Thyroid gland (tissue), 4 donors: Measurements from ENCODE around the gene EIF2S2. TPM values are rescaled to one million over a fixed set of nuclear protein-coding genes. Genes with fewer than 3 reads are reported as not detected.
A peak's percentile ranks its signal among the peaks of the same experiment; 100 is the strongest.

Experiments
- DNase-seq, 2 donors: peaks; one replicate each; pipeline ENCODE4 v3.0.0-alpha.2; 2019
- H3K27ac ChIP-seq, 3 donors: fragments of 200-600 bp; sonication (generic); 1 replicate in 2 of 3; 2 replicates in 1 of 3; pipeline ENCODE4 v1.5.1; 2016 to 2019; ENCODE audit warnings: mild to moderate bottlenecking in 1 of 3, moderate library complexity in 1 of 3
- H3K27me3 ChIP-seq: fragments of 200-600 bp; sonication (generic); one replicate; pipeline ENCODE4 v1.5.1; 2019
- H3K36me3 ChIP-seq, 2 donors: fragments of 200-600 bp; sonication (generic); one replicate each; pipeline ENCODE4 v1.5.1; 2016 to 2019
- H3K4me1 ChIP-seq, 2 donors: fragments of 200-600 bp; sonication (generic); one replicate each; pipeline ENCODE4 v1.5.1; 2017 to 2019
- H3K4me3 ChIP-seq, 3 donors: fragments of 200-600 bp; sonication (generic); replicated peaks in 1 of 3; 1 replicate in 2 of 3; 2 replicates in 1 of 3; pipeline ENCODE4 v1.5.1; 2016; ENCODE audit warnings: mild to moderate bottlenecking in 1 of 3
- H3K9me3 ChIP-seq: fragments of 200-600 bp; sonication (generic); one replicate; pipeline ENCODE4 v1.5.1; 2017
- POLR2A ChIP-seq, 2 donors: fragments of 450-650 bp; IDR thresholded peaks; one replicate each; pipeline ENCODE4 v1.6.1; 2017; ENCODE audit warnings: antibody characterized with exemption in 2 of 2, mild to moderate bottlenecking in 2 of 2, moderate library complexity in 1 of 2
- WGBS, 2 donors: methylation state at CpG; one replicate each; pipeline ENCODE4 v1.1.5; 2017; 5-methylcytosine and 5-hydroxymethylcytosine counted together
- intact Hi-C: fragments of 100-400 bp; cut with DNase I; formaldehyde crosslinking; loops from one replicate; pipeline ENCODE4 v1.15.1; 2023
- total RNA-seq, 4 donors: library from RNA; depleted of rRNA; stranded (reverse); fragments of >200 nt; gene quantifications; one replicate each; pipeline ENCODE4 v1.2.3, GENCODE V29; 2016
- TF ChIP-seq, protein P1 (sequence below), 6 experiments: fragments of 200-600 bp in 3 of 6; fragments of 450-650 bp in 3 of 6; sonication (generic) in 3 of 6; IDR thresholded peaks; one replicate each; pipeline ENCODE4 v1.5.1; 2016 to 2019; ENCODE audit warnings: antibody characterized with exemption in 6 of 6, mild to moderate bottlenecking in 2 of 6, inconsistent platforms in 1 of 6, moderate library complexity in 1 of 6

EIF2S2 gene
- total RNA-seq, 4 donors from 2014 or later = 34.1 to 50.5 (median 42.6) TPM

DNA sequence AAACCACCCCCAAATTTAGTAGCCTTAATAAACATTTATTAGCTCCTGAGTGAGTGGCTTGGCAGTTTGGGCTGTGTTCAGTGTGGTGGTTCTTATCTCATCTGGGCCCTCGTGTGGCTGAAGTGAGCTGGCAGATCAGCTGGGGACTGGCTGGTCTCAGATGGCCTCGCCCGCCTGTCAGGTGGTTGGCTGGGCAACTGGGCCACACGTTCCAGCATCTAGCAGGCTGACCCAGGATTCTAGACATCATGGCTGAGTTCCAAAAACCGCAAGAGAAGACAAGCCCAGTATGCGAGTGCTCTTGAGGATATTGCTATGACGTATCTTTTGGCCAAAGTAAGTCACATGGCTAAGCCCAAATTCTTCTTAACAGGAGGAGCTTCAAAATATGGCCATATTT, 28.9 kb downstream of the EIF2S2 start:
- intact Hi-C loops = no loop called here
- DNase-seq = peak; percentile 88 to 89
- Histone ChIP-seq H3K36me3 (peaks cover 20 to 24% of the 10 kb centered on the region in 2 donors), H3K4me3 (no peak overlapping the region), H3K9me3 (no peaks in the 10 kb centered on the region), H3K27ac (peak overlapping the region; percentile 51 to 72 (median 55)), H3K27me3 (no peaks in the 10 kb centered on the region), H3K4me1 (peaks cover 24 to 29% of the 10 kb centered on the region in 2 donors)
- no peak for TF ChIP-seq POLR2A (IDR thresholded peaks at IDR 0.05)
- TF ChIP-seq, protein P1, sequence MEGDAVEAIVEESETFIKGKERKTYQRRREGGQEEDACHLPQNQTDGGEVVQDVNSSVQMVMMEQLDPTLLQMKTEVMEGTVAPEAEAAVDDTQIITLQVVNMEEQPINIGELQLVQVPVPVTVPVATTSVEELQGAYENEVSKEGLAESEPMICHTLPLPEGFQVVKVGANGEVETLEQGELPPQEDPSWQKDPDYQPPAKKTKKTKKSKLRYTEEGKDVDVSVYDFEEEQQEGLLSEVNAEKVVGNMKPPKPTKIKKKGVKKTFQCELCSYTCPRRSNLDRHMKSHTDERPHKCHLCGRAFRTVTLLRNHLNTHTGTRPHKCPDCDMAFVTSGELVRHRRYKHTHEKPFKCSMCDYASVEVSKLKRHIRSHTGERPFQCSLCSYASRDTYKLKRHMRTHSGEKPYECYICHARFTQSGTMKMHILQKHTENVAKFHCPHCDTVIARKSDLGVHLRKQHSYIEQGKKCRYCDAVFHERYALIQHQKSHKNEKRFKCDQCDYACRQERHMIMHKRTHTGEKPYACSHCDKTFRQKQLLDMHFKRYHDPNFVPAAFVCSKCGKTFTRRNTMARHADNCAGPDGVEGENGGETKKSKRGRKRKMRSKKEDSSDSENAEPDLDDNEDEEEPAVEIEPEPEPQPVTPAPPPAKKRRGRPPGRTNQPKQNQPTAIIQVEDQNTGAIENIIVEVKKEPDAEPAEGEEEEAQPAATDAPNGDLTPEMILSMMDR (IDR thresholded peaks at IDR 0.05) = peak in 3 of 6 experiments; percentile 2 to 23 (median 19)
- 0 to 25% methylated on average over 3 to 7 of the region's 7 CpGs for WGBS, 2 donors

DNA sequence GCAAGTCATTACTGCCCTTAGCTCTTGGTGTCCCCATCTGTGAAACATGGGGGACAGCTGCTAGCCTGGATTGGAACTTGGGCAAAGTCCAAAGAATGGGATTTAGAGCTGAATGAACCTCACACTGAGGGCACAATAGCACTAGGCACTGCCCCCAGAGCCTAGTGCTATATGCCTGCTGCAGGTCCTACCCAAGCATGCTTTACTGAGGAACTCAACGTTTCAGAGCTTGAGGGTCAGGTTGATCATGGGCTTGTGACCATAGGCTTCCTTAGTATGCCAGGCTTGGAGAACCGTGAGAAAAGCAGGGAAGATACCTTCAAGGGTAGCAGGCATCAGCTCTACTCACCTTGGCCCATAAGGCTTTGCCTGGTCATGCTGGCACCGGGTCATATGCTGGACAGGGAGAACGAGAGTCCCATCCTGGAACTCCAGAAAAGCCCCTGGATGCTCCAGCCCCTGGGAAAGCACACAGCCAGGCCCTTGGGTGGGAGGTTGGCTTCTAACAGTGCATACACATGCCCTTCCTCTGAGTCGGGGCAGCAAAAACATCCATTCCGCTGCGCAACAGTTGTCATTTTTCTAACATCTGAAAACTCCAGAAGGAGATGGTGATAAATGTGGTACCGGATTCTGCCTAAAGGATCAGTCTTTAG, 29.7 kb downstream of the EIF2S2 start:
- Histone ChIP-seq H3K9me3 (no peaks in the 10 kb centered on the region), H3K4me1 (peaks cover 26% of the 10 kb centered on the region in 2 donors), H3K36me3 (peaks cover 23% of the 10 kb centered on the region in 2 donors), H3K4me3 (no peak overlapping the region), H3K27ac (peak overlapping the region; percentile 51 to 72 (median 55)), H3K27me3 (no peaks in the 10 kb centered on the region)
- no peak for DNase-seq
- TF ChIP-seq POLR2A (IDR thresholded peaks at IDR 0.05) = no peak
- TF ChIP-seq, protein P1 (IDR thresholded peaks at IDR 0.05) = no peak
- intact Hi-C loops = no loop called here
- 91 to 92% methylated on average over 6 to 7 of the region's 8 CpGs for WGBS, 2 donors

DNA sequence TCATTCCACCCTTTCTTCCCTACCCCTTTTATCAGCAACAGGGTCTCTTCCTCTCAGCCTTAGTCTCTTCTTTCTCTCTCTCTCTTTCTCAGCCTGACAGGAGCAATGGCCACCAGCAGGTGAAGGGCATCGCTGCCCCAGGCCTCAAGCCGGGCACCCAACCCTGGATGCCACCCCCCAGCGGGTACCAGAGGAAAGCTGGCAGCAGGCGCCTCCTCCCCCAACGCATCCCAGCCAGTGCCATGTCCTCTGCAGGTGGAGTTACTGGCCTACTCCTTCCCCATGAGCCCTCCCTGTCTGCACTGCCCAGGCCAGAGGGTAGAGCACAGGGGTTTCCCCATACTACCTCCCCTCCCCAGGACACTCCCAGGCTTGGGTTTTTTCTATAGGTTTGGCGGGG, 32.2 kb downstream of the EIF2S2 start:
- H3K36me3 ChIP-seq = peaks cover 22 to 26% of the 10 kb centered on the region in 2 donors
- no peak for DNase-seq
- peaks cover 26% of the 10 kb centered on the region in 2 donors for H3K4me1 ChIP-seq
- TF ChIP-seq, protein P1 (IDR thresholded peaks at IDR 0.05) = no peak
- TF ChIP-seq POLR2A (IDR thresholded peaks at IDR 0.05) = no peak
- H3K27me3 ChIP-seq = no peaks in the 10 kb centered on the region
- H3K4me3 ChIP-seq = no peak overlapping the region
- intact Hi-C loops = no loop called here
- H3K9me3 ChIP-seq = no peaks in the 10 kb centered on the region
- 96 to 98% methylated on average over 6 of the region's 6 CpGs for WGBS, 2 donors
- H3K27ac ChIP-seq = no peak overlapping the region

DNA sequence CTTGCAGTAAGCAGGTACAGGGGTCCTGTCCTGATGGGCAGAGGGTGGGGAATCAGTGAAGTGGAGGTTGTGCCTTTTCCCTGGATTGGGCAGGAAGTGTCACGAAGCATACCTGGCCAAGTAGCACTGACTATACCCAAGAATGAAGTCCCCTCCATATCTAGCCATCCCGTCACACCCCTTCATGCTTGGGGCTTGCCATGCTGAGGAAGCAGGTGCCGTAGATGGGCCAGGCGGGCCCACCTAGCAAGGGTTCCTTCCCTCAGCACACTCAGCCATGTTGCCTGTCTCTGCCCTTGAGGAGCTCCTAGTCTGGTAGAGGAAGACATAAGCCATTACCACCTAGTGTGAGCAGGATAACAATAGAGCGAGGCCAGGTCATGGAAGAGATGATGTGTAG, 33.5 kb downstream of the EIF2S2 start:
- intact Hi-C loops = no loop called here
- Histone ChIP-seq H3K27ac (no peak overlapping the region), H3K9me3 (no peaks in the 10 kb centered on the region), H3K4me3 (no peak overlapping the region), H3K4me1 (peaks cover 24 to 26% of the 10 kb centered on the region in 2 donors), H3K36me3 (peaks cover 25 to 26% of the 10 kb centered on the region in 2 donors), H3K27me3 (no peaks in the 10 kb centered on the region)
- 98 to 100% methylated on average over 5 of the region's 5 CpGs for WGBS, 2 donors
- DNase-seq = no peak
- no peak for TF ChIP-seq POLR2A (IDR thresholded peaks at IDR 0.05)
- TF ChIP-seq, protein P1 (IDR thresholded peaks at IDR 0.05) = no peak

DNA sequence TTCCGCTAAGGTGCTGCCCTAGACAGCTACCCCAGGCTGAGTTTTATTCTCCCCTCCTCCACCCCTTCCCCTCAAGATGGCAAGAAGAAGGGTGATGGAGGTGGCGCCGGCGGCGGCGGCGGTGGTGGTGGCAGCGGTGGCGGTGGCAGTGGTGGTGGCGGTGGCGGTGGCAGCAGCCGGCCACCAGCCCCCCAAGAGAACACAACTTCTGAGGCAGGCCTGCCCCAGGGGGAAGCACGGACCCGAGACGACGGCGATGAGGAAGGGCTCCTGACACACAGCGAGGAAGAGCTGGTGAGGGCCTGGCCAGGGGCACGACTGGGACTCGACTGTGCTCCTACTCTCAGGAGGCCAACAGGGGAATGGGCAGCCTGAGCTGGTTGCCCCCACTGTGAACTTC, 35.1 kb downstream of the EIF2S2 start:
- intact Hi-C loops = no loop called here
- Histone ChIP-seq H3K27ac (no peak overlapping the region), H3K9me3 (no peaks in the 10 kb centered on the region), H3K4me3 (no peak overlapping the region), H3K27me3 (no peaks in the 10 kb centered on the region), H3K4me1 (peaks cover 8 to 14% of the 10 kb centered on the region in 2 donors), H3K36me3 (peaks cover 25 to 32% of the 10 kb centered on the region in 2 donors)
- DNase-seq = no peak
- TF ChIP-seq, protein P1 (IDR thresholded peaks at IDR 0.05) = no peak
- no peak for TF ChIP-seq POLR2A (IDR thresholded peaks at IDR 0.05)
- WGBS, 2 donors = 93 to 96% methylated on average over 20 of the region's 20 CpGs
